GM19452 (cell line): ENCODE results near the gene ELL.

Source experiments
- ATAC-seq: cut with Tn5 transposase; IDR thresholded peaks from one replicate; pipeline ENCODE4 v1.9.1; 2021; ENCODE audit not compliant: unreplicated experiment

Gene ELL

GRCh38 chr19:18450021-18450930, 71.6 kb downstream of the ELL start:
- ATAC-seq = no peak

- ATAC-seq = no peak
Observed at GRCh38 chr19:18449552-18449951, 72.3 kb downstream of the ELL start.

- ATAC-seq = no peak
Observed at GRCh38 chr19:18446811-18447359, 75.0 kb downstream of the ELL start.

GRCh38 chr19:18446145-18446810, 75.6 kb downstream of the ELL start:
- ATAC-seq = no peak

- no peak for ATAC-seq
Observed at GRCh38 chr19:18445262-18445948, 76.5 kb downstream of the ELL start.

GRCh38 chr19:18444513-18444912, 77.4 kb downstream of the ELL start:
- ATAC-seq = no peak

- no peak for ATAC-seq
Observed at GRCh38 chr19:18443831-18444230, 78.0 kb downstream of the ELL start.

GRCh38 chr19:18443406-18443805, 78.5 kb downstream of the ELL start:
- no peak for ATAC-seq

GRCh38 chr19:18442941-18443340, 78.9 kb downstream of the ELL start:
- no peak for ATAC-seq

GRCh38 chr19:18441804-18442788, 79.8 kb downstream of the ELL start:
- no peak for ATAC-seq

- ATAC-seq = no peak
Observed at GRCh38 chr19:18440936-18441803, 80.7 kb downstream of the ELL start.

GRCh38 chr19:18440415-18440877, 81.4 kb downstream of the ELL start:
- no peak for ATAC-seq

- ATAC-seq = no peak
Observed at GRCh38 chr19:18439910-18440237, 82.0 kb downstream of the ELL start.

GRCh38 chr19:18439025-18439909, 82.6 kb downstream of the ELL start:
- no peak for ATAC-seq

- ATAC-seq = no peak
Observed at GRCh38 chr19:18438331-18439024, 83.4 kb downstream of the ELL start.

GRCh38 chr19:18437491-18438330, 84.2 kb downstream of the ELL start, which contains the start of gene ISYNA1:
ISYNA1 (minus strand) TSS chr19:18438133; CDS start chr19:18437979, 154 bp downstream.
- ATAC-seq = no peak
